ENCODE measurements around the gene NUDC. TPM values are rescaled to one million over a fixed set of nuclear protein-coding genes. Genes with fewer than 3 reads are reported as not detected.

The NUDC gene
- total and polyA plus RNA-seq, 9 of the 15 experiments (the other 6 are each of a cell fraction or from before 2014, with no cell fraction given) = 9.8 to 234 (median 149) TPM

DNA sequence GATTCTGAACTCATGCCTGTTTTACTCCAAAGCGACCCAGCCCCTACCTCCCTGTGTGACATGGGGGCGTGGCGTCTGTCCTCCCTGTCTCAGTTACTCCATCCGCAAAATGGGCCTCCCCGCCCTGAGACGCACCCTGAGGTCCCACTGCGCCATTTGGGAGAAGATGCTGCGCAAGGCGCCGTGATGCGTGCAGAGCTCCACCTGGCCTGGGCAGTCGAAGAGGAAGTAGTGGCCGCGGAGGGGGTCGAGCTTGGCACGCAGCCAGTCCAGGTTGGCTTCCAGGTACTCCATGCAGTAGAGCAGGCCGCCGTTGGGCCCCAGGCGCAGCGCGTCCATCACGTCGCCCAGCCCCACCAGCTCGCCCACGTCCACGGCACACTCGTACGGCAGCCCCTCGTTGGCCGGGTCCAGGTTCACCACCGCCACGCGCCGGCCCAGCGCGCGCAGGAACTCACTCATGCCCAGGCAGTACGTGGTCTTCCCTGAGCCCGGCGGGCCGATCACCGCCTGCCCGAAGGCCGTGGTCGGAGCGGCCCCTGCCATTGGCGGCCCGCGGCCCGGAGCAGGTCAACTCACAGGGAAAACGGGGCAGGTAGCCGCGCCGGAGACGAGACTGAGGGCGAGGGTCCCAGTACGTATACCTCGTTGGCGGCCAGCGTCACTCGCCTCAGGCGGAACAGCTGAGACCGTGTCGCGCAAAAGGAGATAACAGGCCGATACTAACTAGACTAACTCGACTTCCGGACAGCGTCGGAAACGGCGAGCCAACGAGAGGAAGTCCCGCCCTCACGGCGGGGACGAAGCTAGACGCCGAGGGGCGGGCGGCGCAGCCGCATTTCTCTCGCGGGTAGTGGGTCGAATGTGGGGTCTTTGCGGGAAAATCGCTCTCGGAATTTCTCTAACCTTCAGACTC is 31.7 kb upstream of the NUDC start, which contains the start of gene GPN2 (continued):
- TF ChIP-seq, protein P1, sequence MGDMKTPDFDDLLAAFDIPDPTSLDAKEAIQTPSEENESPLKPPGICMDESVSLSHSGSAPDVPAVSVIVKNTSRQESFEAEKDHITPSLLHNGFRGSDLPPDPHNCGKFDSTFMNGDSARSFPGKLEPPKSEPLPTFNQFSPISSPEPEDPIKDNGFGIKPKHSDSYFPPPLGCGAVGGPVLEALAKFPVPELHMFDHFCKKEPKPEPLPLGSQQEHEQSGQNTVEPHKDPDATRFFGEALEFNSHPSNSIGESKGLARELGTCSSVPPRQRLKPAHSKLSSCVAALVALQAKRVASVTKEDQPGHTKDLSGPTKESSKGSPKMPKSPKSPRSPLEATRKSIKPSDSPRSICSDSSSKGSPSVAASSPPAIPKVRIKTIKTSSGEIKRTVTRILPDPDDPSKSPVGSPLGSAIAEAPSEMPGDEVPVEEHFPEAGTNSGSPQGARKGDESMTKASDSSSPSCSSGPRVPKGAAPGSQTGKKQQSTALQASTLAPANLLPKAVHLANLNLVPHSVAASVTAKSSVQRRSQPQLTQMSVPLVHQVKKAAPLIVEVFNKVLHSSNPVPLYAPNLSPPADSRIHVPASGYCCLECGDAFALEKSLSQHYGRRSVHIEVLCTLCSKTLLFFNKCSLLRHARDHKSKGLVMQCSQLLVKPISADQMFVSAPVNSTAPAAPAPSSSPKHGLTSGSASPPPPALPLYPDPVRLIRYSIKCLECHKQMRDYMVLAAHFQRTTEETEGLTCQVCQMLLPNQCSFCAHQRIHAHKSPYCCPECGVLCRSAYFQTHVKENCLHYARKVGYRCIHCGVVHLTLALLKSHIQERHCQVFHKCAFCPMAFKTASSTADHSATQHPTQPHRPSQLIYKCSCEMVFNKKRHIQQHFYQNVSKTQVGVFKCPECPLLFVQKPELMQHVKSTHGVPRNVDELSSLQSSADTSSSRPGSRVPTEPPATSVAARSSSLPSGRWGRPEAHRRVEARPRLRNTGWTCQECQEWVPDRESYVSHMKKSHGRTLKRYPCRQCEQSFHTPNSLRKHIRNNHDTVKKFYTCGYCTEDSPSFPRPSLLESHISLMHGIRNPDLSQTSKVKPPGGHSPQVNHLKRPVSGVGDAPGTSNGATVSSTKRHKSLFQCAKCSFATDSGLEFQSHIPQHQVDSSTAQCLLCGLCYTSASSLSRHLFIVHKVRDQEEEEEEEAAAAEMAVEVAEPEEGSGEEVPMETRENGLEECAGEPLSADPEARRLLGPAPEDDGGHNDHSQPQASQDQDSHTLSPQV (IDR thresholded peaks at IDR 0.05) = peak; percentile 45; the same call in 1 of the 2 replicates
- no peak for TF ChIP-seq BCL6 (CRISPR knock-in tag; IDR thresholded peaks at IDR 0.05)
- TF ChIP-seq ZNF253 (CRISPR knock-in tag; conservative IDR thresholded peaks at IDR 0.05) = no peak
- no peak for TF ChIP-seq ZNF79 (CRISPR knock-in tag; IDR thresholded peaks at IDR 0.05; ENCODE audit: low read depth)
- TF ChIP-seq TEAD2 (tag; IDR thresholded peaks at IDR 0.05) = no peak
- TF ChIP-seq, protein P2, sequence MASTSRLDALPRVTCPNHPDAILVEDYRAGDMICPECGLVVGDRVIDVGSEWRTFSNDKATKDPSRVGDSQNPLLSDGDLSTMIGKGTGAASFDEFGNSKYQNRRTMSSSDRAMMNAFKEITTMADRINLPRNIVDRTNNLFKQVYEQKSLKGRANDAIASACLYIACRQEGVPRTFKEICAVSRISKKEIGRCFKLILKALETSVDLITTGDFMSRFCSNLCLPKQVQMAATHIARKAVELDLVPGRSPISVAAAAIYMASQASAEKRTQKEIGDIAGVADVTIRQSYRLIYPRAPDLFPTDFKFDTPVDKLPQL (IDR thresholded peaks at IDR 0.05; ENCODE audit: extremely low read depth, insufficient read length) = no peak
- no peak for TF ChIP-seq NFRKB (IDR thresholded peaks at IDR 0.05; ENCODE audit: low read depth)
- TF ChIP-seq KDM5B (IDR thresholded peaks at IDR 0.05; ENCODE audit: insufficient replicate concordance, low read depth, low read length) = peak; percentile 84
- no peak for TF ChIP-seq MEF2A (IDR thresholded peaks at IDR 0.05; ENCODE audit: control insufficient read depth, low read depth, low read length)
- no peak for TF ChIP-seq ZNF140 (CRISPR knock-in tag; IDR thresholded peaks at IDR 0.05)
- TF ChIP-seq ZNF212 (CRISPR knock-in tag; IDR thresholded peaks at IDR 0.05) = no peak
- TF ChIP-seq TAF7 (tag; IDR thresholded peaks at IDR 0.05) = 0 out of 2 replicates have a peak, but pooled peaks have one; percentile 13
- no peak for TF ChIP-seq RBM17 (IDR thresholded peaks at IDR 0.05; ENCODE audit: borderline replicate concordance, low read depth, low read length)
- no peak for TF ChIP-seq MTA2 (IDR thresholded peaks at IDR 0.05; ENCODE audit: low read depth)
- TF ChIP-seq LCOR (CRISPR knock-in tag; IDR thresholded peaks at IDR 0.05) = peak; percentile 65
- no peak for TF ChIP-seq NFXL1 (CRISPR knock-in tag; IDR thresholded peaks at IDR 0.05)
- TF ChIP-seq HDAC8 (tag; IDR thresholded peaks at IDR 0.05) = no peak
- peak; percentile 46; the same call in 1 of the 2 replicates for TF ChIP-seq TEAD4 (IDR thresholded peaks at IDR 0.05; ENCODE audit: low read length)
- no peak for TF ChIP-seq TEAD4 (CRISPR knock-in tag; IDR thresholded peaks at IDR 0.05; ENCODE audit: borderline replicate concordance)
- TF ChIP-seq, protein P3, sequence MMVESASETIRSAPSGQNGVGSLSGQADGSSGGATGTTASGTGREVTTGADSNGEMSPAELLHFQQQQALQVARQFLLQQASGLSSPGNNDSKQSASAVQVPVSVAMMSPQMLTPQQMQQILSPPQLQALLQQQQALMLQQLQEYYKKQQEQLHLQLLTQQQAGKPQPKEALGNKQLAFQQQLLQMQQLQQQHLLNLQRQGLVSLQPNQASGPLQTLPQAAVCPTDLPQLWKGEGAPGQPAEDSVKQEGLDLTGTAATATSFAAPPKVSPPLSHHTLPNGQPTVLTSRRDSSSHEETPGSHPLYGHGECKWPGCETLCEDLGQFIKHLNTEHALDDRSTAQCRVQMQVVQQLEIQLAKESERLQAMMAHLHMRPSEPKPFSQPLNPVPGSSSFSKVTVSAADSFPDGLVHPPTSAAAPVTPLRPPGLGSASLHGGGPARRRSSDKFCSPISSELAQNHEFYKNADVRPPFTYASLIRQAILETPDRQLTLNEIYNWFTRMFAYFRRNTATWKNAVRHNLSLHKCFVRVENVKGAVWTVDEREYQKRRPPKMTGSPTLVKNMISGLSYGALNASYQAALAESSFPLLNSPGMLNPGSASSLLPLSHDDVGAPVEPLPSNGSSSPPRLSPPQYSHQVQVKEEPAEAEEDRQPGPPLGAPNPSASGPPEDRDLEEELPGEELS (CRISPR knock-in tag; IDR thresholded peaks at IDR 0.05; ENCODE audit: borderline replicate concordance) = peak; percentile 87; the same call in 1 of the 2 replicates
- peak; percentile 16; the same call in 1 of the 2 replicates for TF ChIP-seq HLTF (IDR thresholded peaks at IDR 0.05)
- peak; percentile 24; the same call in 1 of the 2 replicates for TF ChIP-seq RNF2 (IDR thresholded peaks at IDR 0.05)
